ENCODE data around the gene PTPN6. TPM values are rescaled to one million over a fixed set of nuclear protein-coding genes. Genes with fewer than 3 reads are reported as not detected.

The PTPN6 gene
- total RNA-seq, 1 donor from 2014 or later, result 0.94 TPM

- no peak for DNase-seq (ENCODE audit: extremely low spot score, unreplicated experiment)
- no peak for TF ChIP-seq CTCF (IDR thresholded peaks at IDR 0.05)
- Mint-ChIP-seq H3K27me3 (ENCODE audit: unreplicated experiment) (no peaks in the 10 kb centered on the region), H3K36me3 (ENCODE audit: unreplicated experiment) (peaks cover 10% of the 10 kb centered on the region), H3K4me1 (ENCODE audit: unreplicated experiment) (peaks cover 7% of the 10 kb centered on the region), H3K9me3 (ENCODE audit: unreplicated experiment) (no peaks in the 10 kb centered on the region), H3K4me3 (ENCODE audit: unreplicated experiment) (no peak overlapping the region), H3K27ac (ENCODE audit: unreplicated experiment) (no peak overlapping the region)
Observed at GRCh38 chr12:7004840-7005239, 53.7 kb downstream of the PTPN6 start.

DNA sequence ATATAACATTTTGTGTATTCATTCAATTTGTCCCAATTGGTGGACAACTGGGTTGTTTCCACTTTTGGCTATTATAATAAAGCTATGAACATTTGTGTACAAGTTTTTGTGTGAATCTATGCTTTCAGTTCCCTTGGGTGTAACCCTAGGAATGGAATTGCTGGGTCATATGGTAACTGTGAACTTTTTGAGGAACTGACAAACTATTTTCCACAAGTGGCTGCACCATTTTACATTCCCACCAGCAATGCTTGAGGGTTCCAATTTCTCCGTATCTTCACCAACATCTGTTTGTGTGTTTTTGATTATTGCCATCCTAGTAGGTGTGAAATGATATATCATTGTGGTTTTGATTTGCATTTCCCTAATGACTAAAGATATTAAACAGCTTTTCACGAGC is 54.2 kb downstream of the PTPN6 start:
- Mint-ChIP-seq H3K36me3 (ENCODE audit: unreplicated experiment) (peaks cover 13% of the 10 kb centered on the region), H3K27me3 (ENCODE audit: unreplicated experiment) (no peaks in the 10 kb centered on the region), H3K4me1 (ENCODE audit: unreplicated experiment) (peaks cover 7% of the 10 kb centered on the region), H3K9me3 (ENCODE audit: unreplicated experiment) (no peaks in the 10 kb centered on the region), H3K4me3 (ENCODE audit: unreplicated experiment) (no peak overlapping the region), H3K27ac (ENCODE audit: unreplicated experiment) (no peak overlapping the region)
- no peak for DNase-seq (ENCODE audit: extremely low spot score, unreplicated experiment)
- TF ChIP-seq CTCF (IDR thresholded peaks at IDR 0.05), result no peak

DNA sequence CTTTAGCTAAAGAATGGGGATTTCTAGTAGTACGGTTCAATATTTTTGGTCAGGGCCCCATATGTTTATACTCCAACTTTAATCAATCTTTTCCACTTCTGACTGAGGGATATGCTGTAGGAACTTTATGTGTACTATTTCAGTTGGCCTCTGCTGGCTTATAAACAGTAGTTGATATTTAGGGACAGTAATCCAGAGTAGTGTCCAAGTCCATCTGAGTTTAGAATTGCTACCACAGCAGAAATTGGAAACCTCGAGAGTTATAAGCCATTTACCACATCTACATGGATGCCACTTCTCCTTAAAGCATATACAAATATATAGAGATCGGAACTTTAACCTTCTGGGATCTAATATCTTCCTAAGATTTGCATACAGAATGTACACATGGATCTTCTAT is 55.5 kb downstream of the PTPN6 start:
- peaks cover 12% of the 10 kb centered on the region for H3K36me3 Mint-ChIP-seq (ENCODE audit: unreplicated experiment)
- H3K27ac Mint-ChIP-seq (ENCODE audit: unreplicated experiment), result no peak overlapping the region
- H3K27me3 Mint-ChIP-seq (ENCODE audit: unreplicated experiment), result no peaks in the 10 kb centered on the region
- H3K4me1 Mint-ChIP-seq (ENCODE audit: unreplicated experiment), result peaks cover 7% of the 10 kb centered on the region
- DNase-seq (ENCODE audit: extremely low spot score, unreplicated experiment), result no peak
- H3K9me3 Mint-ChIP-seq (ENCODE audit: unreplicated experiment), result no peaks in the 10 kb centered on the region
- no peak overlapping the region for H3K4me3 Mint-ChIP-seq (ENCODE audit: unreplicated experiment)
- no peak for TF ChIP-seq CTCF (IDR thresholded peaks at IDR 0.05)

- TF ChIP-seq CTCF (IDR thresholded peaks at IDR 0.05), result no peak
- Mint-ChIP-seq H3K4me1 (ENCODE audit: unreplicated experiment) (peaks cover 3% of the 10 kb centered on the region), H3K27ac (ENCODE audit: unreplicated experiment) (no peak overlapping the region), H3K36me3 (ENCODE audit: unreplicated experiment) (peaks cover 11% of the 10 kb centered on the region), H3K9me3 (ENCODE audit: unreplicated experiment) (no peaks in the 10 kb centered on the region), H3K27me3 (ENCODE audit: unreplicated experiment) (no peaks in the 10 kb centered on the region), H3K4me3 (ENCODE audit: unreplicated experiment) (no peak overlapping the region)
- DNase-seq (ENCODE audit: extremely low spot score, unreplicated experiment), result no peak
Observed at GRCh38 chr12:7008864-7009263, 57.7 kb downstream of the PTPN6 start.

DNA sequence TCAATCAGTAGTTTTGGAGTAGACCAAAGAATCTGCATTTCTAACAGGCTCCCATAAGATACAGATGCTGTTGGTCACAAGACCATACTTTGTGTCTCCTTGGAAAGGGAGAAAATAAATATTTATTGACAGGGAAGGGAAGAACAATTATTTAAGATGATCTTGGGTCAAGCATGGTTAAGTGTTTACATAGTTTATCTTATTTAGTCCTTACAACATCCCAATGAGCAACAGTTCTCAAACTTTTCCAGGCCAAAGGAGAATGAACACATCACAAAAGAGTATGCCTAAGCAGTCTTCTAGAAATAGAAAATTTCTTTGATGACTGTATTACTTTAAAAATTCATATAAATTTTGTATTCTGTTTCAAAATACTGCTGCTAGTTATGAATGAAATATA is 58.4 kb downstream of the PTPN6 start:
- no peaks in the 10 kb centered on the region for H3K27me3 Mint-ChIP-seq (ENCODE audit: unreplicated experiment)
- TF ChIP-seq CTCF (IDR thresholded peaks at IDR 0.05), result no peak
- H3K36me3 Mint-ChIP-seq (ENCODE audit: unreplicated experiment), result peaks cover 11% of the 10 kb centered on the region
- no peak for DNase-seq (ENCODE audit: extremely low spot score, unreplicated experiment)
- no peaks in the 10 kb centered on the region for H3K9me3 Mint-ChIP-seq (ENCODE audit: unreplicated experiment)
- no peak overlapping the region for H3K4me3 Mint-ChIP-seq (ENCODE audit: unreplicated experiment)
- no peak overlapping the region for H3K27ac Mint-ChIP-seq (ENCODE audit: unreplicated experiment)
- H3K4me1 Mint-ChIP-seq (ENCODE audit: unreplicated experiment), result peaks cover 3% of the 10 kb centered on the region

Small RNA genes lying within 50 kb of the gene (microRNA-seq; reads per million reads assigned to microRNA genes)
- gene MIR141 (ENCODE audit: unreplicated experiment), result 4.9 reads per million
- gene MIR200C (ENCODE audit: unreplicated experiment), result 22.5 reads per million, percentile 32 among the genes with 10 or more reads in this experiment

Other genes starting within 250 kb of the PTPN6 start
- 61.4 and 73.0 TPM in 2 replicates for gene COPS7A, start 227.3 kb upstream of the PTPN6 start, total RNA-seq
- gene MLF2, start 198.2 kb upstream of the PTPN6 start, total RNA-seq, result 141 and 162 TPM in 2 replicates
- 501 and 554 TPM in 2 replicates for gene PTMS, start 185.0 kb upstream of the PTPN6 start, total RNA-seq
- 1.1 and 2.5 TPM in 2 replicates for gene LAG3, start 178.8 kb upstream of the PTPN6 start, total RNA-seq
- 0.60 and 0.62 TPM in 2 replicates for gene CD4, start 161.8 kb upstream of the PTPN6 start, total RNA-seq
- 11.5 and 12.0 TPM in 2 replicates for gene GPR162, start 129.5 kb upstream of the PTPN6 start, total RNA-seq
- 86.5 and 90.8 TPM in 2 replicates for gene P3H3, start 122.9 kb upstream of the PTPN6 start, total RNA-seq
- 8.3 and 10.6 TPM in 2 replicates for gene GNB3, start 110.4 kb upstream of the PTPN6 start, total RNA-seq
- 8.0 and 9.2 TPM in 2 replicates for gene CDCA3, start 100.1 kb upstream of the PTPN6 start, total RNA-seq
- gene USP5, start 99.2 kb upstream of the PTPN6 start, total RNA-seq, result 113 and 114 TPM in 2 replicates
- 408 and 415 TPM in 2 replicates for gene TPI1, start 83.8 kb upstream of the PTPN6 start, total RNA-seq
- gene SPSB2, start 78.1 kb upstream of the PTPN6 start, total RNA-seq, result 9.2 and 11.5 TPM in 2 replicates
- 9.0 and 11.3 TPM in 2 replicates for gene LRRC23, start 46.5 kb upstream of the PTPN6 start, total RNA-seq
- 21.5 and 24.1 TPM in 2 replicates for gene ENO2, start 36.8 kb upstream of the PTPN6 start, total RNA-seq
- gene ATN1, start 23.4 kb upstream of the PTPN6 start, total RNA-seq, result 117 and 123 TPM in 2 replicates
- gene RNU7-1, start 7.5 kb upstream of the PTPN6 start, total RNA-seq, result not detected in 2 replicates
- 287 and 309 TPM in 2 replicates for gene C12orf57, start 7.3 kb upstream of the PTPN6 start, total RNA-seq
- 202 and 205 TPM in 2 replicates for gene PHB2, start 19.3 kb downstream of the PTPN6 start, total RNA-seq
- gene EMG1, start 19.6 kb downstream of the PTPN6 start, total RNA-seq, result 29.5 and 29.8 TPM in 2 replicates
- gene LPCAT3, start 67.1 kb downstream of the PTPN6 start, total RNA-seq, result 33.2 TPM in 2 replicates
- 16.4 and 18.2 TPM in 2 replicates for gene C1S, start 109.4 kb downstream of the PTPN6 start, total RNA-seq
- 35.1 and 38.4 TPM in 2 replicates for gene C1R, start 141.1 kb downstream of the PTPN6 start, total RNA-seq
- 20.8 and 22.3 TPM in 2 replicates for gene C1RL, start 157.9 kb downstream of the PTPN6 start, total RNA-seq
- gene RBP5, start 177.5 kb downstream of the PTPN6 start, total RNA-seq, result not detected in 2 replicates
- 12.0 and 14.4 TPM in 2 replicates for gene CLSTN3, start 179.0 kb downstream of the PTPN6 start, total RNA-seq
- 30.8 and 31.1 TPM in 2 replicates for gene PEX5, start 238.3 kb downstream of the PTPN6 start, total RNA-seq